ENCODE results near the gene GJA4.

DNA sequence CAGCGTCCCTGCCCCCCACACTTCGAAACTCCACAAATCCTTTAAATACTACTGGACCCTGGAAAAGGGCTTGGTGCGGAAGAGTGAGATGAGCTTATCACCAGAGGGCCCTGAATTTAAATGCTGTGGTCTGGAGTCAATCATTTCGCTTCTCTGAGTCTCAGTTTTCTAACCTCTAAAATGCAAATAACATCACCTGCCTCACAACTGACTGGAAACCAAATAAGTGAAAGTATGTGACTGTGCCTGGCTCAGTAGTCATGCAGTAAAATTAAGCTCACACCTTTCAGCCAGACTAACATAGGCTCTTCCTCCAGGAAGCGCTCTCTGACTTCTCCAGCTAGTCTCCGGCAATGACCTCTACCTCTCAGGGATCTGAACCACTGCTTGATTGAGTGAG is 4.2 kb downstream of the GJA4 start:
- TF ChIP-seq, protein P1, sequence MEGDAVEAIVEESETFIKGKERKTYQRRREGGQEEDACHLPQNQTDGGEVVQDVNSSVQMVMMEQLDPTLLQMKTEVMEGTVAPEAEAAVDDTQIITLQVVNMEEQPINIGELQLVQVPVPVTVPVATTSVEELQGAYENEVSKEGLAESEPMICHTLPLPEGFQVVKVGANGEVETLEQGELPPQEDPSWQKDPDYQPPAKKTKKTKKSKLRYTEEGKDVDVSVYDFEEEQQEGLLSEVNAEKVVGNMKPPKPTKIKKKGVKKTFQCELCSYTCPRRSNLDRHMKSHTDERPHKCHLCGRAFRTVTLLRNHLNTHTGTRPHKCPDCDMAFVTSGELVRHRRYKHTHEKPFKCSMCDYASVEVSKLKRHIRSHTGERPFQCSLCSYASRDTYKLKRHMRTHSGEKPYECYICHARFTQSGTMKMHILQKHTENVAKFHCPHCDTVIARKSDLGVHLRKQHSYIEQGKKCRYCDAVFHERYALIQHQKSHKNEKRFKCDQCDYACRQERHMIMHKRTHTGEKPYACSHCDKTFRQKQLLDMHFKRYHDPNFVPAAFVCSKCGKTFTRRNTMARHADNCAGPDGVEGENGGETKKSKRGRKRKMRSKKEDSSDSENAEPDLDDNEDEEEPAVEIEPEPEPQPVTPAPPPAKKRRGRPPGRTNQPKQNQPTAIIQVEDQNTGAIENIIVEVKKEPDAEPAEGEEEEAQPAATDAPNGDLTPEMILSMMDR (IDR thresholded peaks at IDR 0.05) = no peak
- TF ChIP-seq EP300 (IDR thresholded peaks at IDR 0.05) = no peak
